MM.1S (cell line): ENCODE measurements around the gene VEGFA.

Source experiments
- DNase-seq: peaks from one replicate; pipeline ENCODE4 v3.0.0-alpha.2; 2015
- H2AFZ ChIP-seq: fragments of 300-600 bp; sonication (generic); 2 replicates; pipeline ENCODE4 v1.6.0; 2016; ENCODE audit warnings: antibody characterized with exemption, low read length
- H3F3A ChIP-seq: fragments of 300-600 bp; sonication (generic); 2 replicates; pipeline ENCODE4 v1.6.1; 2016; ENCODE audit warnings: mild to moderate bottlenecking, antibody characterized with exemption, low read length, moderate library complexity, mixed read lengths; ENCODE audit not compliant: insufficient read depth
- H3K27ac ChIP-seq: fragments of 300-600 bp; sonication (generic); 2 replicates; pipeline ENCODE4 v1.5.1; 2016; ENCODE audit warnings: mild to moderate bottlenecking, low read length
- H3K27me3 ChIP-seq: fragments of 300-600 bp; sonication (generic); replicated peaks from 2 replicates; pipeline ENCODE4 v1.6.0; 2016; ENCODE audit warnings: low read length; ENCODE audit not compliant: insufficient read depth
- H3K36me3 ChIP-seq: fragments of 300-600 bp; sonication (generic); replicated peaks from 2 replicates; pipeline ENCODE4 v1.6.1; 2016; ENCODE audit warnings: mild to moderate bottlenecking, low read length, mixed read lengths; ENCODE audit not compliant: insufficient read depth
- H3K4me1 ChIP-seq: fragments of 300-600 bp; sonication (generic); 2 replicates; pipeline ENCODE4 v1.6.1; 2016; ENCODE audit warnings: low read length, mixed read lengths
- H3K4me2 ChIP-seq: fragments of 300-600 bp; sonication (generic); 2 replicates; pipeline ENCODE4 v1.6.0; 2016; ENCODE audit warnings: low read depth, low read length
- H3K4me3 ChIP-seq: fragments of 300-600 bp; sonication (generic); 2 replicates; pipeline ENCODE4 v1.5.1; 2016; ENCODE audit warnings: low read length, mixed read lengths
- H3K79me2 ChIP-seq: fragments of 300-600 bp; sonication (generic); 2 replicates; pipeline ENCODE4 v1.6.1; 2016; ENCODE audit warnings: mixed run types, low read length, mixed read lengths
- H3K9ac ChIP-seq: fragments of 300-600 bp; sonication (generic); 2 replicates; pipeline ENCODE4 v1.6.1; 2016; ENCODE audit warnings: low read length, mixed read lengths
- H3K9me2 ChIP-seq: fragments of 300-600 bp; sonication (generic); replicated peaks from 2 replicates; pipeline ENCODE4 v1.6.1; 2016; ENCODE audit warnings: mild to moderate bottlenecking, low read length, mixed read lengths; ENCODE audit not compliant: insufficient read depth
- H3K9me3 ChIP-seq: fragments of 300-600 bp; sonication (generic); replicated peaks from 2 replicates; pipeline ENCODE4 v1.6.1; 2016; ENCODE audit warnings: mild to moderate bottlenecking, low read length, mixed read lengths; ENCODE audit not compliant: insufficient read depth
- H4K20me1 ChIP-seq: fragments of 300-600 bp; sonication (generic); 2 replicates; pipeline ENCODE4 v1.6.1; 2016; ENCODE audit warnings: mild to moderate bottlenecking, low read length, moderate library complexity, mixed read lengths; ENCODE audit not compliant: insufficient read depth
- CTCF ChIP-seq: fragments of 300-600 bp; sonication (generic); IDR thresholded peaks from 2 replicates; pipeline ENCODE4 v1.5.1; 2016; ENCODE audit warnings: antibody characterized with exemption, low read length, mixed read lengths
- EZH2 ChIP-seq: fragments of 300-600 bp; sonication (generic); optimal IDR thresholded peaks from 2 replicates; pipeline ENCODE3; 2017; ENCODE audit warnings: low read depth, mild to moderate bottlenecking, antibody characterized with exemption, low read length, mixed read lengths
- EZH2phosphoT487 ChIP-seq: fragments of 300-600 bp; sonication (generic); IDR thresholded peaks from 2 replicates; pipeline ENCODE4 v1.6.1; 2018; ENCODE audit warnings: antibody characterized with exemption, low read length

VEGFA gene

GRCh38 chr6:43826730-43827129 is 56.7 kb downstream of the VEGFA start:
- H3K27me3 ChIP-seq, result no peaks in the 10 kb centered on the region
- H3K9me3 ChIP-seq, result no peaks in the 10 kb centered on the region
- H3K9me2 ChIP-seq, result no peaks in the 10 kb centered on the region
- no peak for DNase-seq
- TF ChIP-seq CTCF (no peak), EZH2 (no peak), EZH2phosphoT487 (no peak)
- no peak overlapping the region for H3K9ac ChIP-seq
- H3F3A ChIP-seq, result no peaks in the 10 kb centered on the region
- no peak overlapping the region for H3K4me3 ChIP-seq
- H3K4me2 ChIP-seq, result no peak overlapping the region
- no peak overlapping the region for H3K27ac ChIP-seq
- H2AFZ ChIP-seq, result no peak overlapping the region
- no peaks in the 10 kb centered on the region for H3K4me1 ChIP-seq
- no peaks in the 10 kb centered on the region for H3K79me2 ChIP-seq
- no peaks in the 10 kb centered on the region for H3K36me3 ChIP-seq
- no peaks in the 10 kb centered on the region for H4K20me1 ChIP-seq

DNA sequence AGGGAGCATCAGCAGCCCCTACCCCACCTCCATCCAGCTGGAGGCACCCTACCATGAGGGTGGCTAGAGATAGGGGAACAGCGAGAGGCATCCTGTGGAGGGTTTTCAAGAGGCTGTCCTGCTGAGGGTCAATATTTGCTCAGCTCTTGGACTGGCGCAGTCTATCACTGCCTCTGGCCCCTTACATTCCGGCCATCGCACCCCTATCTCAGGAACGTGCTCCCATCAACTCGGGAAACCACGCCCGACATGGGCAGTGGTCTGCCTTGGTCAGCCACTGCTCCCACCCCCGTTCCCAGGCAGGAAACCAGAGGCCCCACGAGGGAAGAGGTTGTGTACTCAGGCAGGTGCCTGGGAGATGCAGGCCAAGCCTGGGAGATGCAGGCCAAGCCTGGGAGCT is 57.9 kb downstream of the VEGFA start:
- no peaks in the 10 kb centered on the region for H3K36me3 ChIP-seq
- no peaks in the 10 kb centered on the region for H3K27me3 ChIP-seq
- no peaks in the 10 kb centered on the region for H3K9me3 ChIP-seq
- no peaks in the 10 kb centered on the region for H3K4me1 ChIP-seq
- H2AFZ ChIP-seq, result no peak overlapping the region
- H3K4me3 ChIP-seq, result no peak overlapping the region
- H3K27ac ChIP-seq, result no peak overlapping the region
- no peaks in the 10 kb centered on the region for H3F3A ChIP-seq
- H4K20me1 ChIP-seq, result no peaks in the 10 kb centered on the region
- no peak for DNase-seq
- TF ChIP-seq EZH2 (no peak), CTCF (no peak), EZH2phosphoT487 (no peak)
- H3K4me2 ChIP-seq, result no peak overlapping the region
- no peaks in the 10 kb centered on the region for H3K9me2 ChIP-seq
- H3K79me2 ChIP-seq, result no peaks in the 10 kb centered on the region
- no peak overlapping the region for H3K9ac ChIP-seq

DNA sequence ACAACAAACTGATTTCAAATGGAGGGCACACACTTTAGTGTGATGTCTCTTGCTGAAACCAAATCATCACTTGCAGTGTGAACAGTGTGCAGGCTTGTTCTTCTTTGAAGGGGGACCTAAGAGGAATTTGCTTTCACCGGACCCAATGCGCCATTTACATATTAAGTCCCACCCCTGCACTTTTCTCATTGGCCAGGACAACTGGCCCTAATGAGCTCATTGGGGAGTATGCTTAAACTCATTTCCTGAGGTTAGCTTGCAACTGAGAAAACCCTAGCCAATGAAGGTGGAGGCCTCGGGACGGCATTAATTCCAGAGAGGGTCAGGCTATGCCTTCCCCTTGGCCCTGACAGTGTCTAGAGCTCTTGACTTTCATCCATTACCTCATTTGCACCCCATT is 58.7 kb downstream of the VEGFA start:
- no peaks in the 10 kb centered on the region for H3K9me2 ChIP-seq
- no peaks in the 10 kb centered on the region for H3K36me3 ChIP-seq
- no peaks in the 10 kb centered on the region for H3K79me2 ChIP-seq
- H3F3A ChIP-seq, result no peaks in the 10 kb centered on the region
- H3K4me1 ChIP-seq, result no peaks in the 10 kb centered on the region
- H3K27ac ChIP-seq, result no peak overlapping the region
- H3K9me3 ChIP-seq, result no peaks in the 10 kb centered on the region
- no peak for DNase-seq
- no peak overlapping the region for H3K4me3 ChIP-seq
- no peaks in the 10 kb centered on the region for H3K27me3 ChIP-seq
- no peak overlapping the region for H2AFZ ChIP-seq
- TF ChIP-seq EZH2, result no peak
- TF ChIP-seq EZH2phosphoT487, result no peak
- no peak for TF ChIP-seq CTCF
- no peaks in the 10 kb centered on the region for H4K20me1 ChIP-seq
- H3K4me2 ChIP-seq, result no peak overlapping the region
- H3K9ac ChIP-seq, result no peak overlapping the region

DNA sequence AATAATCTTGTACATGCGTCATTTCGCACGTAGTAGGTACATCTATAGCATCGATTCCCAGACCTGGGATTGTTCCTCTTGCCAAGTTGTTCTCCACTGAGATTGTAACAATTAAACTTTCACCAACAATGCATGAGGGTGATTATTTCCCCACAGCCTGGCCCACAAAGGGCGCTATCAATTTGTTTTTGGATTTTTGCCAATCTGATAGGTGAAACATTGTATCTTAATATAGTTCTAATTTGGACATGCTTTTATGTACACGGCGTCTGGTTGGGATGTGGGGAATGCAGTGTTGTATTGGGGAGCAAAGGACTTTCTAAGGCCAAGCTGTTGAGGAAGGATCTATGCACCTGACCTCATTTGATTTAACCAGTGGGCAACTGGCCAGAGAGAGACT is 59.5 kb downstream of the VEGFA start:
- Histone ChIP-seq H3K4me1 (no peaks in the 10 kb centered on the region), H2AFZ (no peak overlapping the region), H3K27me3 (no peaks in the 10 kb centered on the region), H4K20me1 (no peaks in the 10 kb centered on the region), H3K4me2 (no peak overlapping the region), H3K9ac (no peak overlapping the region), H3K36me3 (no peaks in the 10 kb centered on the region), H3K4me3 (no peak overlapping the region), H3K9me2 (no peaks in the 10 kb centered on the region), H3K79me2 (no peaks in the 10 kb centered on the region), H3K9me3 (no peaks in the 10 kb centered on the region), H3K27ac (no peak overlapping the region), H3F3A (no peaks in the 10 kb centered on the region)
- no peak for DNase-seq
- TF ChIP-seq EZH2phosphoT487 (no peak), EZH2 (no peak)
